Osteocyte (in vitro differentiated cells): ENCODE data around the gene CLMN. TPM values are rescaled to one million over a fixed set of nuclear protein-coding genes. Genes with fewer than 3 reads are reported as not detected.

ENCODE experiments used
- DNase-seq: peaks from one replicate; pipeline ENCODE4 v3.0.0; 2021; ENCODE audit warnings: mixed read lengths; ENCODE audit not compliant: unreplicated experiment; ENCODE audit errors: extremely low spot score
- H3K27ac Mint-ChIP-seq: one replicate; pipeline ENCODE4 v1.8.0; 2021; ENCODE audit warnings: mild to moderate bottlenecking, mixed read lengths; ENCODE audit not compliant: unreplicated experiment
- H3K27me3 Mint-ChIP-seq: one replicate; pipeline ENCODE4 v1.8.0; 2021; ENCODE audit warnings: mixed read lengths; ENCODE audit not compliant: unreplicated experiment
- H3K36me3 Mint-ChIP-seq: one replicate; pipeline ENCODE4 v1.8.0; 2021; ENCODE audit warnings: mixed read lengths; ENCODE audit not compliant: unreplicated experiment
- H3K4me1 Mint-ChIP-seq: one replicate; pipeline ENCODE4 v1.8.0; 2021; ENCODE audit warnings: mixed read lengths; ENCODE audit not compliant: unreplicated experiment
- H3K4me3 Mint-ChIP-seq: one replicate; pipeline ENCODE4 v1.8.0; 2021; ENCODE audit warnings: mild to moderate bottlenecking, moderate library complexity, mixed read lengths; ENCODE audit not compliant: unreplicated experiment
- H3K9me3 Mint-ChIP-seq: one replicate; pipeline ENCODE4 v1.8.0; 2021; ENCODE audit warnings: mixed read lengths; ENCODE audit not compliant: unreplicated experiment
- CTCF ChIP-seq: fragments of 200-600 bp; sonication (generic); IDR thresholded peaks from 2 replicates; pipeline ENCODE4 v1.5.0; 2021; ENCODE audit warnings: antibody characterized with exemption, mild to moderate bottlenecking, moderate library complexity
- total RNA-seq: library from RNA; stranded (reverse); gene quantifications from 2 replicates; pipeline ENCODE4 v1.2.1, GENCODE V29; 2021

Gene CLMN
- total RNA-seq, 1 donor from 2014 or later = 5.4 TPM

- Mint-ChIP-seq H3K36me3 (no peaks in the 10 kb centered on the region), H3K4me1 (peaks cover 6% of the 10 kb centered on the region), H3K4me3 (no peak overlapping the region), H3K9me3 (peaks cover 11% of the 10 kb centered on the region), H3K27me3 (peaks cover 2% of the 10 kb centered on the region), H3K27ac (no peak overlapping the region)
- no peak for TF ChIP-seq CTCF
- DNase-seq = no peak
These were observed 20.4 kb downstream of the CLMN start for GRCh38 chr14:95299271-95299670.

- Mint-ChIP-seq H3K36me3 (no peaks in the 10 kb centered on the region), H3K27me3 (peaks cover 2% of the 10 kb centered on the region), H3K4me3 (no peak overlapping the region), H3K4me1 (peaks cover 1% of the 10 kb centered on the region), H3K9me3 (peaks cover 11% of the 10 kb centered on the region), H3K27ac (no peak overlapping the region)
- no peak for TF ChIP-seq CTCF
- DNase-seq = no peak
These were observed 21.9 kb downstream of the CLMN start for GRCh38 chr14:95297832-95298231.

- no peaks in the 10 kb centered on the region for H3K36me3 Mint-ChIP-seq
- DNase-seq = no peak
- peaks cover 2% of the 10 kb centered on the region for H3K27me3 Mint-ChIP-seq
- no peak overlapping the region for H3K4me3 Mint-ChIP-seq
- TF ChIP-seq CTCF = no peak
- no peak overlapping the region for H3K27ac Mint-ChIP-seq
- peaks cover 11% of the 10 kb centered on the region for H3K9me3 Mint-ChIP-seq
- H3K4me1 Mint-ChIP-seq = peaks cover 7% of the 10 kb centered on the region
These were observed 22.7 kb downstream of the CLMN start for GRCh38 chr14:95296966-95297365.

GRCh38 chr14:95295600-95296376 lies 23.9 kb downstream of the CLMN start:
- Mint-ChIP-seq H3K27me3 (peaks cover 2% of the 10 kb centered on the region), H3K36me3 (no peaks in the 10 kb centered on the region), H3K9me3 (peaks cover 11% of the 10 kb centered on the region), H3K4me1 (peaks cover 17% of the 10 kb centered on the region), H3K27ac (no peak overlapping the region), H3K4me3 (no peak overlapping the region)
- no peak for TF ChIP-seq CTCF
- DNase-seq = no peak

GRCh38 chr14:95294834-95295599 lies 24.7 kb downstream of the CLMN start:
- Mint-ChIP-seq H3K36me3 (no peaks in the 10 kb centered on the region), H3K4me3 (no peak overlapping the region), H3K4me1 (peaks cover 17% of the 10 kb centered on the region), H3K27me3 (peaks cover 2% of the 10 kb centered on the region), H3K9me3 (peaks cover 11% of the 10 kb centered on the region), H3K27ac (no peak overlapping the region)
- no peak for TF ChIP-seq CTCF
- DNase-seq = no peak
